CD1c-positive myeloid dendritic cell (primary cell): ENCODE data around the gene NUDT8.
"Not testable (repeated sequence)": the region's sequence is repeated elsewhere in the genome, so short reads cannot be mapped to it uniquely, and the experiment has no call there.

Experiments used
- DNase-seq: peaks from one replicate; pipeline ENCODE4 v3.0.0-alpha.2; 2016; ENCODE audit errors: extremely low spot score

The NUDT8 gene

DNA sequence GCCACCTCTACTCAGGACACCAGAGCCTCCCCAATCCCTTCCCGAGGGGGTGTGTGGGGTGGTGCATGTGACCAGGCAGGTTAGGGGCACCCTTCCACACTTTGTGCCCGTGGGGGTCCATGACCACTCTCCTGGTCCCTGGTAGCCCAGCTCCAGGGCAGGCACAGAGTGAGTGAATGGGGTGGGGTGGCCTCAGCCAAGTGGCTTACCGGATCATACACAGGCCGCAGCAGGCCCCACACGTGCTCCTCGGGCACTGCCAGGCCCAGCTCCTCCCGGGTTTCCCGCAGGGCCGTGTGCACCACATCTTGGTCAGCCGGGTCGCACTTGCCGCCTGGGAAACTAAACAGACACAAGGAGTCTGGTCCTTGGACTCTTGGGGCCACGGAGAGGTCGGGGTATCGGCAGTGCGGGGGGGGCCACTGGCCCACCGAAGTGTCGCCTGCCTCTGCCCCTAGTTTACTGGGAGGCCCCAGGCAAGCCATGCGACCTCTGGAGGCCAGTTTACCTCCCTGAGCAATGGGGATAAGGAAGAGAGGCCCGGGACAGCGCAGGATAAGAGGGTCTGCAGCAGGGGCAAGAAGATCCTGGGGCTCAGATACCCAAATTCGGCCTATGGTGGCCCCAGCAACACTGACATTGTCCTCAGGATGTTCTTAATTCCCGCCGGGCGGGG, 889 bp downstream of the NUDT8 start:
- no peak for DNase-seq

DNA sequence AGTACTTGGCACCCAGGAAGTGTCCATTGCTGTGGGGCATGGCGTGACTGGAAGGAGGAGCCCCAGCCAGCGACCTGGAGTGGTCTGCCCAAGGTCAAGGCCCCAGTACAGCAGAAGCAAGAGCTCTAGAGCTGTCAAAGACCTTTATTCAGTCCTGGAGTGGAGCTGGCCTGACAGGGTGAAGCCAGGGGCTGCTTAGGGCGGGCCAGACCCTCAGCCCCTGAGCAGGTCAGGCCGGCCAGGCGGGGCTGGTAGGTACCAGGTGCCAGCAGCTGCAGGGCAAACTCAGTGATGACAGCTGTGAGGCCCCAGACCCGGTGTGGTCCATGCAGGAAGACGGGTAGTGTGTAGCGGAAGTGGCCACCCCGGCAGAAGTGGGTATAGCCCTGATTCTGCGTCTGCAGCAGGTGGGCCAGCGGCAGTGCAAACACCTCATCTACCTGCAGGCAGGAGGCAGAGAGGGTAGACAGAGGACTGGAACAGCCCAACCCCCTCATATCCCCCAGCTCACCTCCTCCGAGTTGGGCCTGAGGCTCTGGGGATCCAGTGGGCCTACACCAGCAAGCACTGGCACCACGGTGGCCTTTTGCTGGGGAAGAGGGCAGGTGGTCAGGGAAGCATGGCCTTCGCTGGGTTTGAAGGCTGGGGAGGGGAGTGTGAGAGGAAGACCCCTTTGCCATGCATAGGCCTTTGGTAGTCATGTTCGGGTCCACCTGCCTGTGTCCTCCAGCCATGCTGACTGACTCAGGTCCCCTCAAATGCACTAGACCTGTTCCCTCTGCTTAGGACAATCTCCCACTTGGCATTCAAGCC, 1.7 kb downstream of the NUDT8 start:
- DNase-seq, result no peak

DNA sequence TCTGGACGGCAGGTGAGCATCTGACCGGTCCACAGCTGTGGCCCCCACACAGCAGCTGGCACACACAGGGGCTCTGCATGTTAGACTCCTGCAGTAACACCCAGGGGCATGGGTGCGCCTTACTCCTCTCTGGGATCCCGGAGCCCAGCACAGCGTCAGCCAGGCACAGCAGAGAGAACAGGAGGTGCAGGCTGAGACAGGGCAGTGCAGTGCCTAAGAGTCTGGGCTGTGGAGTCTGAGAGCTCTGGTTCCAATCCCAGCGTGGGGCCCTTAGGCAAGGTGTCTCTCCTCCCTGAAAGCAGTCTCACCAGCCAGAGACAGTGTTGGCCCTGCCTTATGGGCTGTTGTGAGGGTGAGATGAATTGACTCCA, 2.3 kb downstream of the NUDT8 start:
- no peak for DNase-seq

DNA sequence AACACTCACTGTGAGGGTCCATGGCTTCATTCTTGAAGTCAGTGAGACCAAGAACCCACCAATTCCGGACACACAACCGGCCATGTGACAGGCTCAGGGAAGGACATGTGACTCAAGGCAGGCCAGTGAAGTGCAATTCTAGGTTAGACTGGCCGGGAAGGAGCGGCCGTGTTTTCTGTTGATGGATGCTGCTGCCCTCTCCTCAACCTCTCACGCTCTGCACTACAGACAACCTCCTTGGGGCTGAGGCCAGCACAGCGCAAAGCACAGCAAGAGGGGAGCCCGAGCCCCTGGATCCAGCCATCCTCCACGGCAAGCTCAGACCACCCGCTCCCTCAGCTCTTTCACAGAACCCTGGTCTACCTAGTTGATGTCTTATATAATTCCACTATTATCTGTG, 2.8 kb downstream of the NUDT8 start:
- DNase-seq, result no peak

DNA sequence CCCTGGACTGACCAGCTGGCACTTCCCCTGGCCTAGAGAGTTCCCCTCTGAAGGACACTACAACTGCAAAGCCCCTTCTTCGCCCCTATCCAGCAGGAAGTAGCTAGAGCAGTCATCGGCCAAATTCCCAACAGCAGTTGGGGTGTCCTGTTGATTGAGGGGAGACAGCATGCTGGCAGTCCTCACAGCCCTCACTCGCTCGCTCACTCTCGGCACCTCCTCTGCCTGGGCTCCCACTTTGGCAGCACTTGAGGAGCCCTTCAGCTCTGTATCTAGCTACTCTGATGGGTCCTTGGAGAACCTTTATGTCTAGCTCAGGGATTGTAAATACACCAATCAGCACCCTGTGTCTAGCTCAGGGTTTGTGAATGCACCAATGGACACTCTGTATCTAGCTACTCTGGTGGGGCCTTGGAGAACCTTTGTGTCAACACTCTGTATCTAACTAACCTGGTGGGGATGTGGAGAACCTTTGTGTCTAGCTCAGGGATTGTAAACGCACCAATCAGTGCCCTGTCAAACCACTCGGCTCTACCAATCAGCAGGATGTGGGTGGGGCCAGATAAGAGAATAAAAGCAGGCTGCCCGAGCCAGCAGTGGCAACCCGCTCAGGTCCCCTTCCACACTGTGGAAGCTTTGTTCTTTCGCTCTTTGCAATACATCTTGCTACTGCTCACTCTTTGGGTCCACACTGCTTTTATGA, 3.5 kb downstream of the NUDT8 start:
- not testable (repeated sequence) for DNase-seq

DNA sequence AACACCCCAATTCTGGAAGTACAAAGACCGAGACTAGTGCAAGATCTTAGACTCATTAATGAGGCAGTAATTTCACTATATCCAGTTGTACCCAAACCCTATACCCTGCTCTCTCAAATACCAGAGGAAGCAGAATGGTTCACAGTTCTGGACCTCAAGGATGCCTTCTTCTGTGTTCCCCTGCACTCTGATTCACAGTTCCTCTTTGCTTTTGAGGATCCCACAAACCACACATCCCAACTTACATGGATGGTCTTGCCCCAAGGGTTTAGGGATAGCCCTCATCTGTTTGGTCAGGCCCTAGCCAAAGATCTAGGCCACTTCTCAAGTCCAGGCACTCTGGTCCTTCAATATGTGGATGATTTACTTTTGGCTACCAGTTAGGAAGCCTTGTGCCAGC, 5.9 kb downstream of the NUDT8 start:
- not testable (repeated sequence) for DNase-seq

DNA sequence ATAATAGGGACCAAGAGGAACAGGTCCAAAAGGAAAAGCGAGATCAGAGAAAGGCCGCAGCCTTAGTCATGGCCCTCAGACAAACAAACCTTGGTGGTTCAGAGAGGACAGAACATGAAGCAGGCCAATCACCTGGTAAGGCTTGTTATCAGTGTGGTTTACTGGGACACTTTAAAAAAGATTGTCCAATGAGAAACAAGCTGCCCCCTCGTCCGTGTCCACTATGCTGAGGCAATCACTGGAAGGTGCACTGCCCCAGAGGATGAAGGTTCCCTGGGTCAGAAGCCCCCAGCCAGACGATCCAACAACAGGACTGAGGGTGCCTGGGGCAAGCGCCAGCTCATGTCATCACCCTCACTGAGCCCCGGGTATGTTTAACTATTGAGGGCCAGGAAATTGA, 6.8 kb downstream of the NUDT8 start:
- not testable (repeated sequence) for DNase-seq

DNA sequence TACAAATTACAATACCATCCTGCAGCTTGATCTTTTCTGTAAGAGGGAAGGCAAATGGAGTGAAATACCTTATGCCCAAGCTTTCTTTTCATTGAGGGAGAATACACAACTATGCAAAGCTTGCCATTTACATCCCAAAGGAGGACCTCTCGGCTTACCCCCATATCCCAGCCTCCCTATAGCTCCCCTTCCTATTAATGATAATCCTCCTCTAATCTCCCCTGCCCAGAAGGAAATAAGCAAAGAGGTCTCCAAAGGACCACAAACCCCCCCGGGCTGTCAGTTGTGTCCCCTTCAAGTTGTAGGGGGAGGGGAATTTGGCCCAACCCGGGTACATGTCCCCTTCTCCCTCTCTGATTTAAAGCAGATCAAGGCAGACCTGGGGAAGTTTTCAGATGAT, 7.8 kb downstream of the NUDT8 start:
- not testable (repeated sequence) for DNase-seq

DNA sequence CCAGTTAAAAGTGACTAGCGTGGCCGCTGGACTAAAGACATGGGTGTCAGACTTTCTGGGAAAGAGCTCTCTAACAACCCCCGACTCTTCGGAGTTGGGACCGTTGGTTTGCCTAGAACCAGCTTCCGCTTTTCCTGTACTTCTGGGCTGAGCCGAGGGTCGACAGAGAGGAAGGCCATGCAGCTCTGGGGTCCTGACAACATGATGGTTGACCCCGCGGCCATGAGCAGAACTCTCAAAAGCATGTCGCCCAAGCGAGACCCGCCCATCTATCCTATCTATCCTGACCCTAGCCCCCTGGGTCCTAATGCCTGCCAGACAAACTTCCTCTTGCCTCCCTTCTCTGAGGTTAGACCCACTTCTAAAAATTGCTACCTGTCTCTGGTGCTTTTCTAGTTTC, 9.1 kb downstream of the NUDT8 start:
- DNase-seq, result not testable (repeated sequence)

DNA sequence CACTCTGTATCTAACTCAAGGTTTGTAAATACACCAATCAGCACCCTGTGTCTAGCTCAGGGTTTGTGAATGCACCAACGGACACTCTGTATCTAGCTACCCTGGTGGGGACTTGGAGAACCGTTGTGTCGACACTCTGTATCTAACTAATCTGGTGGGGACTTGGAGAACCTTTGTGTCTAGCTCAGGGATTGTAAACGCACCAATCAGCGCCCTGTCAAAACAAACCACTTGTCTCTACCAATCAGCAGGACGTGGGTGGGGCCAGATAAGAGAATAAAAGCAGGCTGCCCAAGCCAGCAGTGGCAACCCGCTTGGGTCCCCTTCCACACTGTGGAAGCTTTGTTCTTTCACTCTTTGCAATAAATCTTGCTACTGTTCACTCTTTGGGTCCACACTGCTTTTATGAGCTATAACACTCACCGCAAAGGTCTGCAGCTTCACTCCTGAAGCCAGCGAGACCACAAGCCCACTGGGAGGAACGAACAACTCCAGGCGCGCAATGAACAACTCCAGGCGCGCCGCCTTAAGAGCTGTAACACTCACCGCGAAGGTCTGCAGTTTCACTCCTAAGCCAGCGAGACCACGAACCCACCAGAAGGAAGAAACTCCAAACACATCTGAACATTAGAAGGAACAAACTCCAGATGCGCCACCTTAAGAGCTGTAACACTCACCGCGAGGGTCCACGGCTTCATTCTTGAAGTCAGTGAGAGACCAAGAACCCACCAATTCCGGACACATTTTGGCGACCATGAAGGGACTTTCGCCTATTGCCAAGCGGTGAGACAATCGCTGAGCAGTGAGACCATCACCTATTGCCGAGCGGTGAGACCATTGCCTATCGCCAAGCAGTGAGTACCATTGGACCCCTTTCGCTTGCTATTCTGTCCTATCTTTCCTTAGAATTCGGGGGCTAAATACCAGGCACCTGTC, 9.8 kb downstream of the NUDT8 start:
- DNase-seq, result not testable (repeated sequence)

DNA sequence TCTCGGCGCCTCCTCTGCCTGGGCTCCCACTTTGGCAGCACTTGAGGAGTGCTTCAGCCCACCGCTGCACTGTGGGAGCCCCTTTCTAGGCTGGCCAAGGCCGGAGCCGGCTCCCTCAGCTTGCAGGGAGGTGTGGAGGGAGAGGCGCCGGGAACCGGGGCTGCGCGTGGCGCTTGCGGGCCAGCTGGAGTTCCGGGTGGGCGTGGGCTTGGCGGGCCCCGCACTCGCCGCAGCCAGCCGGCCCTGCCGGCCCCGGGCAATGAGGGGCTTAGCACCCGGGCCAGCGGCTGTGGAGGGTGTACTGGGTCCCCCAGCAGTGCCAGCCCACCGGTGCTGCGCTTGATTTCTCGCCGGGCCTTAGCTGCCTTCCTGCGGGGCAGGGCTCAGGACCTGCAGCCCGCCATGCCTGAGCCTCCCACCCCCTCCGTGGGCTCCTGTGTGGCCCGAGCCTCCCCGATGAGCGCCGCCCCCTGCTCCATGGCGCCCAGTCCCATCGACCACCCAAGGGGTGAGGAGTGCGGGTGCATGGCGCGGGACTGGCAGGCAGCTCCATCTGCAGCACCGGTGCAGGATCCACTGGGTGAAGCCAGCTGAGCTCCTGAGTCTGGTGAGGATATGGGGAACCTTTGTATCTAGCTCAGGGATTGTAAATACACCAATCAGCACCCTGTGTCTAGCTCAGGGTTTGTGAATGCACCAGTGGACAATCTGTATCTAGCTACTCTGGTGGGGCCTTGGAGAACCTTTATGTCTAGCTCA, 10.7 kb downstream of the NUDT8 start:
- DNase-seq, result not testable (repeated sequence)

DNA sequence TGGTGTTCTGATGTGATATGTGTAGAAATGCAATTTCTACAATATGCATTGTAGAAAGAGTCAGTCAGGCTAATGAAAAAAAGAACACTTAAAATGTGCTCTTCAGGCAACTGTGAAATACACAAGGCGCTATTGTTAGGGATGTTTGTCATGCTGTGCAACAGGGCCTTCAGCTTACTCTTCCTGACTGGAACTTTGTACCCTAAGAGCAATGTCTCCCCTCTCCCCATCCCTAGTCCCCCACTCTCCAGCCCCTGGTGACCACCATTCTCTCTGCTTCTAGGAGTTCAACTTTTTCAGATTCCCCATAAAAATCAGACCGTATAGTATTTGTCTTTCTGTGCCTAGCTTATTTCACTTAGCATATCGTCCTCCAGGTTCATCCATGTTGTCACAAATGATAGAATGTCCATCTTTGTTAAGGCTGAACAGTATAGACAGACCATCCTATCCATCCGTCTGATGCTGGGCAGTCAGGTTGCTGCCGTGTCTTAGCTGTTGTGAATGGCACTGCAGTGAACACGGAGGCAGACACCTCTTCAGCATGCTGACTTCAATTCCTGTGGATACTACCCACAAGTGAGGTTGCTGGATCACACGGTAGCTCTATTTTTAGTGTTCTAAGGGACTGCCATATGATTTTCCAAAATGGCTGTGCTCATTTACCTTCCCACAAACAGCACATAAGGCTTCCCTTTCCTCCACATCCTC, 12.3 kb downstream of the NUDT8 start:
- DNase-seq, result no peak

DNA sequence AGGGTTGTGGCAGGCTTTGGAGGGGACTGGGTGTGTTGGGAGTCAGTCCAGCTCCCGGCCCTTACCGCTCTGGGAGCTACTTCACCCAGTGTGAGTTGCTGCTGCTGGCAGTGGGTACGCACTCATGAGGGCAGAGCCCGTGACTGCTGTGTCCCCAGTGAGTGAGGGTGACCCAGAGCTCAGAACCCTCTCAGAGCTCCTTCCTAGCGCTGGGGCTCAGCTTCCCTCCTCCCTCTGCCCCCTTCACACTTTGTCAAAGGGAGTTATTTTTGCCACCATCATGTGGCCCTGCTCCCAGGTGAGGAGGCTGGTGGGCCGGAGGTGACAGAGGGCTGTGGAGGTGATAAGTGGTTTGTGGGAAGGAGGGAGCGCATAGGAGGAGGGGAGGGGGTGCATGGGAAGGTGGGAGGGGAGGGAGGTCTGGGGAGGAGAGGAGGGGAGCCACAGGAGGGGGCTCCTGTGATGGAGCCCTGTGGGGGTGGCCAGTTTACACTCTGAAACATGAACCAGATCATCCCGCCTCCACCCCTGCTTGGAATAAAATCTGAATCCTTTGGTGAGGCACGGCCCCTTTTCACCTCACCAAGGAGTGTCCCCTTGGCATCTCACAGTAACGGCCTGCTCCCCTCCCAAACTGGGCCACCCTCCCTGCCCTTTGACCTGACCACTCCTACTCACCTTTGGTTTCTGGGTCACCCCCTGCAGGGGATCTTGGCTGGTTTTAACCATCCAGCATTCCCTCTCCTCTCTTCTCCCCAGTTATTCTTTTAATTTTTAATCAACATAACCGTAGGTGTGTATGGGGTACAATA, 13.1 kb downstream of the NUDT8 start:
- DNase-seq, result no peak

DNA sequence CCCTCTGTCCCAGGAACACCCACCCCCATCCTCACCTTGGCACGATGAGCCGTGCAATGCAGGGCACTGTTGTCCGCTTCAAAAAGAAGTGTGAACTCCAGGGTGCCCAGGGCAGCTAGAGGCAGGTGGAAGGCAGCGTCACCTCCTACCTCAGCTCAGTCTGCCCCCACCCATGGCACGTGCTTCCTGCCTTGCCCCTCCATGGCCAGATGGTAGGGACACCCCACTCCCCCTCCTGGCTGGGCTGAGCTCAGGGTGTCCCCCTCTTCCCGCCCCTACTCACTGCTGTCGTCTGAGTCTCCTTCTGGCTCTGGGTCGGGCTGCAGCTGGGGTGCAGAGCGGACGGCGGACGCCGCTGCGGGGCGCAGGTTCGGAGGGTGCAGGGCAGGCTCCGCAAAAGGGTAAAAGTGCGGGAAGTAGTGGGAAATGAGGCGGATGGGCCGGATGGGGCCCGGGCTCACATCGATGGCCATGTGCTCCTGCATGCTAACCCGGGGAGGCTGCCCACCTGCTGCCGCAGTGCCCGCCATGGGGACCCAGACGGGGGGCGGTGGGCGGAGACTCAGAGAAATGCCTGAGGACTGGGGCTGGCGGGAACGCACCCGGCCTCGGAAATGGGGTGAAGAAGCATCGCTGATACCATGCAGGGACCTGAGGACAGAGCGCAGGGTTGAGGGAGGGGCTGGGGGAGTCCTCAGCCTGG, 13.9 kb downstream of the NUDT8 start:
- no peak for DNase-seq

DNA sequence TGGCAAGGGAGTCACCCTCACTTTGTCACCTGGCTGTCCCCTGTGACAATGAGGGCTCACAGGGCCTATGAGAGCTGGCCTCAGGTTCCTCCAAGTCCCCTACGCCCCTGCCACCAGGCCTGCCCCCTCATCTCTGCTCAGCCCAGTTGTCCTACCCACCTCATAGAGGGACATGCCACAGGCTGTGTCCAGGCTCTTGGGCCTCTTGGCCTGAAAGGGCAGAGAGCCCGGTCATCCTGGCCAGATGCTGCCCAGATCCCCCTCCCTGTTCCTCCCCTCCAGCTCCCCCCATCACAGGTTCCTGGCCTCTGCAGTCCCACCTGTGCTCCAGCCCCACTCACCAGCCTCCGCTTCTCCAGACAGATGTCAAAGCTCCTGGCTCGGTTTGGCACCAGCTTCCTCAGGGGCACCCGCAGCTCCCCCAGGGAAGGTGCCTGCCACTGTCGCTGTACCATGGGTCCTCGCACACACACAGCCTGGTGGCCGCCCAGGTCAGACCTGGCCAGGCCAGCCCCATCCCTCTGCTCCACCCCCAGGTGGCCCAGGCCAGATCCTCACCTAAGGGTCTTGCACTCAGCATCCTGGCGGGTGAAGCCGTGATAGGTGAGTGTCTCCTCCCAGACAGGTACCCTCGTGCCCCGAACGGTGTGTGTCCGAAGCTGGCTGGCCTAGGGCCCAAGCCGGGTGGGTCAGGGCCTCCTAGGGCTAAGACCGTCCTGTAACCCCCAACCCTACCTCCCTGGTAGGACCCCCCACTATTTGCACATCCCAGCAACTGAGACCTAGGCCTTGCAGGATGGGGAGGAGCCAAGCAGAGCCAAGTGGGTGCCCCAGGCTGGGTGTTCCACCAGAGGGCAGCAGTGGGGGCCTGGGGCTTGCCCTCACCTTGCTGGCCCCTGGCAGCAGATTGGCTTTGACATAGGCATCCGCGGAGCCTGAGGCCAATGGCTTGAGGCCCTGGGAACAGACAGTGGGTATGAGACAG, 14.7 kb downstream of the NUDT8 start:
- DNase-seq, result peak; percentile 26

DNA sequence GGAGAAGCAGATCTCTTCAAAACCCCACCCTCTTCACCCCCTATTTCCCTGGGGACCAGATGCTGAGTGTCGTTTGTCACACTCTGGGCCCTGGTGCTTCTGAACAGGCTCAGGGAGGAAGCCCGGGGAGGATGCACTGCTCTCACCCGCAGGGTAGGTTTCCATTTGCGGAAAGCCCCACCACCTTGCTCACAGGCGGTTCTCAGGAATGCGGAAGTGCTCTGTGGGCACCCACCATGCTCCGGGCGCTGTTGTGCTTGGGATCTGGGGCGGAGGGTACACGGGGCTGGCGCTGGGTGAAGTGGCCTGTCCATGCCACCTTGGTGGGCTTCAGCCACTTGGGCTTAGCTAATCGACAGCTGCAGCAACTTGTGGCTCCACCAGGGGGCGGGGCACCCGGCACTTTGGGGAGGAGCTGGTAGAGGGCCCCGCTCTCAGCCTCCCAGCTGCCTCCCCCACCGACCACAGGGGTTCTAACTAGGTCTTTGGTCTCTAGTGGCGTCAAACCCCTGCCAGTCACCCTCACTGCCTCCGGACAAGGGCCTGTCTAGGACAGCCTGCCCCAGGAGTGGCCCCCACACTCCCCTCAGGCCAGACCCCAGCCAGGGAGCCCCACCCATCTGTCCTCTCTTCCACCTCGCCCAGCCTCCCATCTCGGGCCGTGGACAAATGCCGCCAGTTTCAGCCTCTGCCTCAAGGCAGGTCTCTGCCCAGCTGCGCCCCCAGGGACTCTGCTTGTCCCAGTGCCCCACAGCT, 15.6 kb downstream of the NUDT8 start:
- peak; percentile 93 for DNase-seq
